Mucosa of descending colon (tissue), 3 donors: ENCODE results near the gene MEGF6. TPM values are rescaled to one million over a fixed set of nuclear protein-coding genes. Genes with fewer than 3 reads are reported as not detected.

Experiments used
- ATAC-seq: fragments of 200-7000 bp; cut with Tn5 transposase; one replicate; pipeline ENCODE4 v1.9.1; 2020; ENCODE audit warnings: mild to moderate bottlenecking, moderate library complexity
- DNase-seq, 3 donors: peaks; one replicate each; pipeline ENCODE4 v3.0.0-alpha.2; 2020
- H3K36me3 ChIP-seq: fragments of 200-600 bp; one replicate; pipeline ENCODE4 v1.8.0; 2021; ENCODE audit warnings: low read depth, mild to moderate bottlenecking
- H3K4me1 ChIP-seq: fragments of 200-600 bp; one replicate; pipeline ENCODE4 v1.8.0; 2021; ENCODE audit warnings: low read depth, mild to moderate bottlenecking
- H3K4me3 ChIP-seq: fragments of 200-600 bp; one replicate; pipeline ENCODE4 v1.8.0; 2021; ENCODE audit warnings: mild to moderate bottlenecking
- H3K9me3 ChIP-seq: fragments of 200-600 bp; one replicate; pipeline ENCODE4 v1.8.0; 2021; ENCODE audit warnings: mild to moderate bottlenecking
- CTCF ChIP-seq: fragments of 200-600 bp; IDR thresholded peaks from one replicate; pipeline ENCODE4 v1.8.0; 2022; ENCODE audit warnings: antibody characterized with exemption, mild to moderate bottlenecking
- intact Hi-C, 2 donors: fragments of 100-400 bp; cut with DNase I in 1 of 2; cut with micrococcal nuclease in 1 of 2; formaldehyde crosslinking; loops; one replicate each; pipeline versions ENCODE4 v1.11.0 to v1.11.1; 2022; cut with DNase I, micrococcal nuclease
- total RNA-seq, 3 donors: library from RNA; stranded (reverse); fragmentation: NEBNext Ultra II Directional in 2 of 3; extraction: Animal tissue kit (Norgen Biotek cat#: 25700) in 2 of 3; gene quantifications; one replicate each; pipeline versions ENCODE4 v1.2.1 to v1.2.4, GENCODE V29; 2021 to 2023
- donor health status: DM: no; HTN: no; CAD: no; lungs with moderate emphysema.
- donor health status: DM: no; HTN: no; CAD: no.
- donor health status: DM: no; HTN: yes; CAD: no.

MEGF6 gene
- total RNA-seq, 3 donors from 2014 or later = 6.2 to 12.2 (median 8.5) TPM

DNA sequence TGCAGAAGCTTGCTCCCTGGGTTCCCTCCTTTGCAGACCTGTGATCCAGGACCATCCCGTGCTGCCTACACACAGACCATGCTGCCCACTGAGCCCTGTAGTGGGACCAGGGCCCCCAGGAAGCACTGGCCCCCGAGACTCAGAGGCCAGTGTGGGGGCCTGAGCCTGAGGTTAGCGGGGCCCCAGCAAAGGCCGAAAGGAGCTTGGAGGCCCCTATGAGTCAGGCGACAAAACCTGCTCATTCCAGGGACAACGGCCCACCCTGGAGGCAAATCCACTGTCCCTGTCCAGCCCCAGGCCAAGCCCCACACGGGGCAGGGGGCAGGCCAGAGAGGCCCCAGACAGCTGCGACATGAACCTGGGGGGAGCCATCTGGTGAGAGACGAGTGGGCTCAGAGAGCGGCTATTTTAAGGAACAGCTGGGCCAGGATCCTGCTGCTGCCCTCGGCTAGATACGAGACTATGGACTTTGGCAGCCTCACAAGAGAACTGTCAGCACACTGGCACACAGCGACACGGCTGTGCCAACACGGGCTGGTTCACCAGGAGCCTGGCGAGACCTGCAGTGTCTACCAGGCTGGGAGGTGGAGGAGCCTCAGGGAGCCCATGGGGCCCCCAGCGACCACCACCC is 82.1 kb downstream of the MEGF6 start:
- TF ChIP-seq CTCF = no peak
- peak in 2 of 3 donors; percentile 56 to 61 for DNase-seq
- H3K4me3 ChIP-seq = no peak overlapping the region
- H3K4me1 ChIP-seq = peaks cover 17% of the 10 kb centered on the region
- H3K9me3 ChIP-seq = no peaks in the 10 kb centered on the region
- no peaks in the 10 kb centered on the region for H3K36me3 ChIP-seq
- peak; percentile 28 for ATAC-seq
- intact Hi-C loops = no loop called here

- intact Hi-C loops = no loop called here
- H3K4me3 ChIP-seq = no peak overlapping the region
- no peaks in the 10 kb centered on the region for H3K36me3 ChIP-seq
- H3K9me3 ChIP-seq = no peaks in the 10 kb centered on the region
- no peak for TF ChIP-seq CTCF
- DNase-seq = no peak
- H3K4me1 ChIP-seq = peaks cover 17% of the 10 kb centered on the region
- no peak for ATAC-seq
Measured at GRCh38 chr1:3527774-3528173, 83.5 kb downstream of the MEGF6 start.

DNA sequence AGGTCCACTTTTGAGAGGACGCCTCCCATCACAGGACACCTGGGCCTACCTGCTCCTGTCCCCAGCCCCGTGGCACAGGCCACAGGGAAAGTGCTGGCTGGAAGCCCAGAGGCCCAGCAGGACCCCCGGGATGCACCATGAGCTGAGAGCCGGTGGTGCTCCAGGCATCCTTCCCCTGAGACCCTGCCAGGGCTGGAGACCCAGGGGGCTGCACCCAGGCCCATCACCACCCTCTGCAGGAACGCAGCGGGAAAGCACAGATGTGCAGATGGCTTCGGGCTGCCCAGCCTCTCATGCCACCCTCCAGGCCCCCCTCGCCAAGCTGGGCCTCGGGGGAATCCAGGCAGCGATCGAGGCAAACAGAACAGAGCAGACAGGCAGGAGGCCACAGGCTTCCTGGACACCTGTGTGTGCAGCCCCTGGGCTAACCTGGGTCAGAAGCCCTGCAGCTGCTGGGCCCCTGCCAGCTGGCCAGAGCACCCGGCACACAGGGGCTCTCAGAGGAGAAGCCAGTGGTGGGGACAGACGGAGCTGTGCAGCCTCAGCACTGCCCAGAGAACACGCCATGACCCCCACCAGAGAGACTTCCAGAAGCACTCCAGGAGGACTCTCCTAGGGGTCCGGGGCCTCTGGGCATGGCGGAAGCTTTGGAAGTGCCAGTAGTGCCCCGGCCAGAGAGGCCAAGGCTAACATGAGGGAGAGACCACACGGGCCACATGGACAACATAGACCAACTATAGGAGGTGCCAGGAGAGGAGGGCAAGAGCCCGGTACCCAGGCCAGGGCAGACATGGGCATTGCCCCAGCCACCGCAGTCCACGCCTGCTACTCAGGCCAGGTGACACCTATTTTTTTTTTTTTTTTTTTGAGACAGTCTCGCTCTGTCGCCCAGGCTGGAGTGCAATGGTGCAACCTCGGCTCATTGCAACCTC is 85.5 kb downstream of the MEGF6 start:
- DNase-seq (no peak), ATAC-seq (no peak)
- Histone ChIP-seq H3K36me3 (no peaks in the 10 kb centered on the region), H3K4me3 (no peak overlapping the region), H3K9me3 (no peaks in the 10 kb centered on the region), H3K4me1 (peaks cover 17% of the 10 kb centered on the region)
- no peak for TF ChIP-seq CTCF
- intact Hi-C loops = no loop called here

DNA sequence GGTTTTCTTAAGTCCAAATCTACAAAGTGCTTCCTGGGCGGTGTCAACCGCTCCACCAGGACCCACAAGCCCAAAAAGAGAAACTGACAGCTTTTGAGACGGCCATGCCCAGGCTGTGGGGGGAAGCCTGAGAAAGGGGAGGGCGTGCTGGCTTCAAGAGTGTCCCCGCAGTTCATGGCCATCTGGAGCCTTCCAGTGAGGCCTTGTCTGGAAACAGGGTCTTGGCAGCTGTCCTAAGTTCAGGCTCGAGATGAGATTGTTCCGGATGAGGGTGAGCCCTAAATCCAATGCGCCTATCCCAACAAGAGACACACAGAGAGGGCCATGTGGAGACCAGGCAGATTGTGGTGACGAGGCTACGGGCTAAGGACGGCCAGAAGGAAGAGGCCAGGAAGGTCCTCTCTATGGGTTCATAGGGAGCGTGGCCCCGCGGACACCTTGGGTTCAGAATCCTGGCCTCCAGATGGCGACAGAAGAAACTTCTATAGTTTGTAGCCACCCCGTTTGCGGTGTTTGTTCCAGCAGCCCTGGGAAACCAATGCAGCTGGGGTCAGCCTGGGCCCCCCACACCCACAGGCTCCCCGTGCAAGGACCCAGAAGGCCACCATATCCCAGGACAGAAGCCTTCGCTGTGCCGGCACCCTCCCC is 86.6 kb downstream of the MEGF6 start:
- Histone ChIP-seq H3K36me3 (no peaks in the 10 kb centered on the region), H3K9me3 (no peaks in the 10 kb centered on the region), H3K4me3 (no peak overlapping the region), H3K4me1 (peaks cover 6% of the 10 kb centered on the region)
- no peak for ATAC-seq
- no peak for TF ChIP-seq CTCF
- intact Hi-C loops = no loop called here
- no peak for DNase-seq

GRCh38 chr1:3523980-3524379 is 87.3 kb downstream of the MEGF6 start:
- no peak for TF ChIP-seq CTCF
- no peak for ATAC-seq

More at GRCh38 chr1:3523980-3524379, 87.3 kb downstream of the MEGF6 start:
- DNase-seq = no peak
- no peaks in the 10 kb centered on the region for H3K9me3 ChIP-seq
- no peaks in the 10 kb centered on the region for H3K4me1 ChIP-seq
- H3K36me3 ChIP-seq = no peaks in the 10 kb centered on the region
- no peak overlapping the region for H3K4me3 ChIP-seq
- intact Hi-C loops = no loop called here
